ENCODE results near the gene MAST1.
"Not testable (repeated sequence)": the region's sequence is repeated elsewhere in the genome, so short reads cannot be mapped to it uniquely, and the experiment has no call there.

MAST1 gene

GRCh38 chr19:12793290-12794195, 44.8 kb upstream of the MAST1 start:
- Histone ChIP-seq H3K27me3 (ENCODE audit: control insufficient read depth in 1 of 2, insufficient read depth in 2 of 2, low read length in 2 of 2) (no peaks in the 10 kb centered on the region), H3K4me1 (ENCODE audit: control insufficient read depth, insufficient read depth, low read length) (peaks cover 43% of the 10 kb centered on the region), H3K27ac (ENCODE audit: low read length) (peak overlapping the region; percentile 100), H3K9me3 (ENCODE audit: control insufficient read depth in 2 of 2, low read length in 2 of 2) (no peaks in the 10 kb centered on the region), H3K4me3 (ENCODE audit: low read length in 2 of 2) (peak overlapping the region; percentile 97 to 100), H3K9ac (ENCODE audit: low read length in 2 of 2) (peak overlapping the region; percentile 97 to 100), H3K36me3 (ENCODE audit: control insufficient read depth in 2 of 2, insufficient read depth in 2 of 2, low read length in 2 of 2) (peaks cover 2 to 4% of the 10 kb centered on the region in 2 donors)

GRCh38 chr19:12794196-12794941, 43.9 kb upstream of the MAST1 start:
- Histone ChIP-seq H3K9me3 (ENCODE audit: control insufficient read depth in 2 of 2, low read length in 2 of 2) (no peaks in the 10 kb centered on the region), H3K4me3 (ENCODE audit: low read length in 2 of 2) (peak overlapping the region; percentile 48 to 100), H3K9ac (ENCODE audit: low read length in 2 of 2) (peak overlapping the region; percentile 72 to 100), H3K36me3 (ENCODE audit: control insufficient read depth in 2 of 2, insufficient read depth in 2 of 2, low read length in 2 of 2) (peaks cover 4 to 6% of the 10 kb centered on the region in 2 donors), H3K4me1 (ENCODE audit: control insufficient read depth, insufficient read depth, low read length) (peaks cover 34% of the 10 kb centered on the region), H3K27me3 (ENCODE audit: control insufficient read depth in 1 of 2, insufficient read depth in 2 of 2, low read length in 2 of 2) (no peaks in the 10 kb centered on the region), H3K27ac (ENCODE audit: low read length) (peak overlapping the region; percentile 100)

DNA sequence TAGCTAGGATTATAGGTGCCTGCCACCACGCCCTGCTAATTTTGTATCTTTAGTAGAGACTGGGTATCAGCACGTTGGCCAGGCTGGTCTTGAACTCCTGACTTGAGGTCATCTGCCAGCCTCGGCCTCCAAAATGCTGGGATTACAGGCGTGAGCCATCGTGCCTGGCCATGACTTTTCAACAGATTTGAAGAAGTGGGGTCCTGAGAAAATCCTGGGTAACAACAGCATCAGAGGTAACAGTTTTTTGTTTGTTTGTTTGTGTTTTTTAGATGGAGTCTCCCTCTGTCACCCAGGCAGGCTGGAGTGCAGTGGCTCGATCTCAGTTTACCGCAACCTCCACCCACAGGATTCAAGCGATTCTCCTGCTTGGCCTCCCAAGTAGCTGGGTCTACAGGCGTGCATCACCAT, 43.3 kb upstream of the MAST1 start:
- Histone ChIP-seq H3K27me3 (ENCODE audit: control insufficient read depth in 1 of 2, insufficient read depth in 2 of 2, low read length in 2 of 2) (no peaks in the 10 kb centered on the region), H3K36me3 (ENCODE audit: control insufficient read depth in 2 of 2, insufficient read depth in 2 of 2, low read length in 2 of 2) (peaks cover 10 to 12% of the 10 kb centered on the region in 2 donors), H3K9ac (ENCODE audit: low read length in 2 of 2) (no peak overlapping the region), H3K4me1 (ENCODE audit: control insufficient read depth, insufficient read depth, low read length) (peaks cover 32% of the 10 kb centered on the region), H3K4me3 (ENCODE audit: low read length in 2 of 2) (no peak overlapping the region), H3K9me3 (ENCODE audit: control insufficient read depth in 2 of 2, low read length in 2 of 2) (no peaks in the 10 kb centered on the region), H3K27ac (ENCODE audit: low read length) (peak overlapping the region; percentile 100)

DNA sequence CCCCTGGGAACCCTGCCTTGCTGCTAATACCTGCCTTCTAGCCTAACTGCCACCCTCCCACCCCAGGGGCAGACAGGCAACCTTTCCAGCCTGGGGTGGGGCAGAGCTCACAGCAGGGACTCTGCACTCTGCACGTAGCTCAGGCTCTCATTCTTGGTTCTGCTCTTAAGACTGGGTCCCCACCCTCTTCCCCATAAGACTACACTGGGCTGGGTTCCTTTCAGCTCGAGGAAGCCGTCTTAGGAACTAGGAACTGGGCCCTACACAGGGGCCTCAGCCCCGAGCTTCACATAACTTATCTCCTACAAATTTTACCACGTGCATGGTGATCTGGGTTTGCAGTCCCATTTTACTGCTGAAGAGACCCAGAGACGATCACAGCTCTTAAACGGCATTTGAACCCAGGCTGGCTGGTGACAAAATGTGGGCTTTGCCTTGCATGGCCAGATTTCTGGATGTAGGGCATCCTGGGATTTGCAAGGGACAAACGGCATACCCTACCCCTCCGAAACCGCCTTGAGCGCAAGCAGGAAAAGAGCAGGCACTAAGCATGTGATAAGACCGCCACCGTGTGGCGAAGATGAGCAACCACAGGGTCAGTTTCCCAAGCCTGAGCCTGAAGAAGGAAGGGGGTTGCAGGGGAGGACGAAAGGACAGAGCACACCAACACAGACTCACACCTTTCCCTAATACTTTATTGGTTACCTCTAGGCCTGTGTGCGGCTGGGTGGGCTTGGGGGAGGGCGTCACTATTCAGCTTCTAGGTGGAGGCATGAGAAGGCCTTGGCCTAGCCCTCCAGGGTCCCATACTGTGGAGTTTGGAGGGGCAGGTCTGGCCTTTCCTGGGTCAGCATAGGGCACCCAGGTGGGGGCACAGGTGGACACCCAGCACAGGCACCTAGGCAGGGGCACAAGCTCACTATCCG, 41.9 kb upstream of the MAST1 start:
- H3K4me3 ChIP-seq (ENCODE audit: low read length in 2 of 2): peak overlapping the region in 1 of 2 donors; percentile 54
- peak overlapping the region; percentile 24 for H3K27ac ChIP-seq (ENCODE audit: low read length)

GRCh38 chr19:12797141-12797587, 41.2 kb upstream of the MAST1 start:
- Histone ChIP-seq H3K36me3 (ENCODE audit: control insufficient read depth in 2 of 2, insufficient read depth in 2 of 2, low read length in 2 of 2) (peaks cover 16 to 17% of the 10 kb centered on the region in 2 donors), H3K27ac (ENCODE audit: low read length) (peak overlapping the region; percentile 24), H3K4me3 (ENCODE audit: low read length in 2 of 2) (no peak overlapping the region), H3K9me3 (ENCODE audit: control insufficient read depth in 2 of 2, low read length in 2 of 2) (no peaks in the 10 kb centered on the region), H3K4me1 (ENCODE audit: control insufficient read depth, insufficient read depth, low read length) (peaks cover 37% of the 10 kb centered on the region), H3K9ac (ENCODE audit: low read length in 2 of 2) (no peak overlapping the region), H3K27me3 (ENCODE audit: control insufficient read depth in 1 of 2, insufficient read depth in 2 of 2, low read length in 2 of 2) (no peaks in the 10 kb centered on the region)

More for the DNA sequence above, 41.9 kb upstream of the MAST1 start:
- Histone ChIP-seq H3K9ac (ENCODE audit: low read length in 2 of 2) (peak overlapping the region in 1 of 2 donors; percentile 14), H3K27me3 (ENCODE audit: control insufficient read depth in 1 of 2, insufficient read depth in 2 of 2, low read length in 2 of 2) (no peaks in the 10 kb centered on the region), H3K9me3 (ENCODE audit: control insufficient read depth in 2 of 2, low read length in 2 of 2) (no peaks in the 10 kb centered on the region), H3K4me1 (ENCODE audit: control insufficient read depth, insufficient read depth, low read length) (peaks cover 34% of the 10 kb centered on the region), H3K36me3 (ENCODE audit: control insufficient read depth in 2 of 2, insufficient read depth in 2 of 2, low read length in 2 of 2) (peaks cover 16 to 17% of the 10 kb centered on the region in 2 donors)

GRCh38 chr19:12797607-12798006, 40.7 kb upstream of the MAST1 start:
- H3K9me3 ChIP-seq (ENCODE audit: control insufficient read depth in 2 of 2, low read length in 2 of 2); H3K9ac ChIP-seq (ENCODE audit: low read length in 2 of 2); H3K27me3 ChIP-seq (ENCODE audit: control insufficient read depth in 1 of 2, insufficient read depth in 2 of 2, low read length in 2 of 2); H3K4me3 ChIP-seq (ENCODE audit: low read length in 2 of 2); H3K27ac ChIP-seq (ENCODE audit: low read length): not testable (repeated sequence)
- peaks cover 14 to 16% of the 10 kb centered on the region in 2 donors for H3K36me3 ChIP-seq (ENCODE audit: control insufficient read depth in 2 of 2, insufficient read depth in 2 of 2, low read length in 2 of 2)
- peaks cover 42% of the 10 kb centered on the region for H3K4me1 ChIP-seq (ENCODE audit: control insufficient read depth, insufficient read depth, low read length)

GRCh38 chr19:12799742-12800465, 38.4 kb upstream of the MAST1 start:
- H3K4me3 ChIP-seq (ENCODE audit: low read length in 2 of 2): peak overlapping the region in 1 of 2 donors; percentile 97
- H3K27ac ChIP-seq (ENCODE audit: low read length): no peak overlapping the region
- peak overlapping the region; percentile 69 to 93 for H3K9ac ChIP-seq (ENCODE audit: low read length in 2 of 2)

GRCh38 chr19:12800466-12800770, 37.9 kb upstream of the MAST1 start:
- Histone ChIP-seq H3K9ac (ENCODE audit: low read length in 2 of 2) (peak overlapping the region; percentile 69 to 93), H3K36me3 (ENCODE audit: control insufficient read depth in 2 of 2, insufficient read depth in 2 of 2, low read length in 2 of 2) (peaks cover 13 to 16% of the 10 kb centered on the region in 2 donors), H3K4me3 (ENCODE audit: low read length in 2 of 2) (peak overlapping the region; percentile 77 to 97), H3K27ac (ENCODE audit: low read length) (peak overlapping the region; percentile 76), H3K9me3 (ENCODE audit: control insufficient read depth in 2 of 2, low read length in 2 of 2) (no peaks in the 10 kb centered on the region), H3K4me1 (ENCODE audit: control insufficient read depth, insufficient read depth, low read length) (peaks cover 33% of the 10 kb centered on the region), H3K27me3 (ENCODE audit: control insufficient read depth in 1 of 2, insufficient read depth in 2 of 2, low read length in 2 of 2) (no peaks in the 10 kb centered on the region)

More at GRCh38 chr19:12799742-12800465, 38.4 kb upstream of the MAST1 start:
- Histone ChIP-seq H3K9me3 (ENCODE audit: control insufficient read depth in 2 of 2, low read length in 2 of 2) (no peaks in the 10 kb centered on the region), H3K27me3 (ENCODE audit: control insufficient read depth in 1 of 2, insufficient read depth in 2 of 2, low read length in 2 of 2) (no peaks in the 10 kb centered on the region), H3K36me3 (ENCODE audit: control insufficient read depth in 2 of 2, insufficient read depth in 2 of 2, low read length in 2 of 2) (peaks cover 13 to 16% of the 10 kb centered on the region in 2 donors), H3K4me1 (ENCODE audit: control insufficient read depth, insufficient read depth, low read length) (peaks cover 33% of the 10 kb centered on the region)

DNA sequence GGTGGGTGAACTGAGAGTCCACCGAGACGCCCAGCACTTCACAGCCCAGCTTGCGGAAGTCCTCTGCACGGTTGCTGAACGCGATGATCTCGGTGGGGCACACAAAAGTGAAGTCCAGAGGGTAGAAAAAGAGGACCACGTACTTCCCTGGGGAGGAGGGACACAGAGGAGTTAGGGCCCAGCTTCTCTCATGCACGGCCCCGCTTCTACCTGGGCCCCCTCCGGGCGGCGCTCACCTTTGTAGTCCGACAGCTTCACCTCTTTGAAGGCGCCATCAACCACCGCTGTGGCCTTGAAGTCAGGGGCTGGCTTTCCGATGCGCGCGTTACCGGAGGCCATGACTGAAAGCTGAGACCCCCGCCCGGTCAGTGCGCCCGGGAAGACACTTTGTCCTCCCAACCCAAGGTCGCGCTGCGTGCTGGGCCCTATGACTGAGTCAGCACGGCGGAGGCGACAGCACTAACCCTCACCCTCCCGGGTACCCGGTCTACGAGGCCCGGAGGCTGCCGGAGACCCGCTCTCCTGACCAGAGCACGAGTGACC, 37.3 kb upstream of the MAST1 start:
- Histone ChIP-seq H3K27ac (ENCODE audit: low read length) (peak overlapping the region; percentile 76), H3K4me1 (ENCODE audit: control insufficient read depth, insufficient read depth, low read length) (peaks cover 33% of the 10 kb centered on the region), H3K4me3 (ENCODE audit: low read length in 2 of 2) (peak overlapping the region; percentile 77 to 97), H3K9me3 (ENCODE audit: control insufficient read depth in 2 of 2, low read length in 2 of 2) (no peaks in the 10 kb centered on the region), H3K27me3 (ENCODE audit: control insufficient read depth in 1 of 2, insufficient read depth in 2 of 2, low read length in 2 of 2) (no peaks in the 10 kb centered on the region), H3K36me3 (ENCODE audit: control insufficient read depth in 2 of 2, insufficient read depth in 2 of 2, low read length in 2 of 2) (peaks cover 13 to 16% of the 10 kb centered on the region in 2 donors), H3K9ac (ENCODE audit: low read length in 2 of 2) (peak overlapping the region; percentile 69 to 93)
